ENCODE results near the gene NRTN. TPM values are rescaled to one million over a fixed set of nuclear protein-coding genes. Genes with fewer than 3 reads are reported as not detected.

Gene NRTN
- total RNA-seq, 4 donors from 2014 or later: 0.82 to 3.8 (median 1.5) TPM

DNA sequence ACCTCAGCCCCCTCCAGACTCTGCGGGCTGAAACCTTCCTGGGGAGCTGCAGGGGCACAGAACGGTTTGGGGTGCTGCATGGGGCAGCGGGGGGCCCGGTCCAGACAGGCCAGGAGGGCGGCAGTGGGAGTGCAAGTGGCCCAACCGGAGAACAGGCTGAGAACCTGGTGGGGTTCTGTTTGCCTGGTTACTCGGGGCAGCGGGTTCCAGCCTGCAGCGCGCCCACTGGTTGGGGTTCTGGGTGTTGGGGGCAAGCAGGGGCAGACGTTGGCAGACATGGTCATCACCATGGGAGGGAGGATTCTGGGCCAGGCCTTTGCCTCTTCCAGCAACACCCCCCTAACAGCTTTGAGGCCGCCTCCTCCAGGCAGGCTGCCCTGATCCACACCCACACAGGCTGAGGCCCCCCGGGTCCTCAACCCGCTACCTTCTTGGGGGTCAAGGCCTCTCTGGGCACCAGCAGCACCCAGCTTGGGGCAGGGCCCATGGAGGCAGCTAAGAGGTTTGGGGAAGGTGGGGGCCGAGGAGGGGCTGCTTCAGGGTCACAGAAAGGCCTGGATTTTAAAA lies 20.2 kb upstream of the NRTN start, which contains the start of gene PRR22:
Gene PRR22 (minus strand): TSS at position 166 of the 567 bp plus-strand sequence. CDS start 86 bp downstream, at position 80.
- in situ Hi-C loops (cut with MboI; ENCODE audit: low pct_ligation_motif_present in 1 of 4, low pct_unique_long_range_greater_than_20kb in 1 of 4, low sequenced_read_pairs in 3 of 4) (no loop called here), intact Hi-C loops (cut with DNase I; ENCODE audit: low total_unique reads) (no loop called here)
- H3K27ac ChIP-seq: no peak within 1 kb of the TSS
- 95 to 100% methylated on average over 3 to 12 of the region's 15 CpGs for WGBS, 2 donors (ENCODE audit: low coverage in 1 of 2)
- TF ChIP-seq POLR2A (IDR thresholded peaks at IDR 0.05): no peak
- TF ChIP-seq, protein P1, sequence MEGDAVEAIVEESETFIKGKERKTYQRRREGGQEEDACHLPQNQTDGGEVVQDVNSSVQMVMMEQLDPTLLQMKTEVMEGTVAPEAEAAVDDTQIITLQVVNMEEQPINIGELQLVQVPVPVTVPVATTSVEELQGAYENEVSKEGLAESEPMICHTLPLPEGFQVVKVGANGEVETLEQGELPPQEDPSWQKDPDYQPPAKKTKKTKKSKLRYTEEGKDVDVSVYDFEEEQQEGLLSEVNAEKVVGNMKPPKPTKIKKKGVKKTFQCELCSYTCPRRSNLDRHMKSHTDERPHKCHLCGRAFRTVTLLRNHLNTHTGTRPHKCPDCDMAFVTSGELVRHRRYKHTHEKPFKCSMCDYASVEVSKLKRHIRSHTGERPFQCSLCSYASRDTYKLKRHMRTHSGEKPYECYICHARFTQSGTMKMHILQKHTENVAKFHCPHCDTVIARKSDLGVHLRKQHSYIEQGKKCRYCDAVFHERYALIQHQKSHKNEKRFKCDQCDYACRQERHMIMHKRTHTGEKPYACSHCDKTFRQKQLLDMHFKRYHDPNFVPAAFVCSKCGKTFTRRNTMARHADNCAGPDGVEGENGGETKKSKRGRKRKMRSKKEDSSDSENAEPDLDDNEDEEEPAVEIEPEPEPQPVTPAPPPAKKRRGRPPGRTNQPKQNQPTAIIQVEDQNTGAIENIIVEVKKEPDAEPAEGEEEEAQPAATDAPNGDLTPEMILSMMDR (IDR thresholded peaks at IDR 0.05): no peak
- TF ChIP-seq EP300 (IDR thresholded peaks at IDR 0.05; ENCODE audit: low read depth): no peak
- TF ChIP-seq POLR2AphosphoS5 (IDR thresholded peaks at IDR 0.05): no peak
- no peaks in the 10 kb centered on the region for H3K27me3 ChIP-seq
- peaks cover 0 to 43% (median 20%) of the 10 kb centered on the region in 4 donors for H3K36me3 ChIP-seq
- H3K4me3 ChIP-seq: no peak within 1 kb of the TSS
- no peaks in the 10 kb centered on the region for H3K9me3 ChIP-seq
- no peaks in the 10 kb centered on the region for H3K4me1 ChIP-seq
- no peak for DNase-seq

DNA sequence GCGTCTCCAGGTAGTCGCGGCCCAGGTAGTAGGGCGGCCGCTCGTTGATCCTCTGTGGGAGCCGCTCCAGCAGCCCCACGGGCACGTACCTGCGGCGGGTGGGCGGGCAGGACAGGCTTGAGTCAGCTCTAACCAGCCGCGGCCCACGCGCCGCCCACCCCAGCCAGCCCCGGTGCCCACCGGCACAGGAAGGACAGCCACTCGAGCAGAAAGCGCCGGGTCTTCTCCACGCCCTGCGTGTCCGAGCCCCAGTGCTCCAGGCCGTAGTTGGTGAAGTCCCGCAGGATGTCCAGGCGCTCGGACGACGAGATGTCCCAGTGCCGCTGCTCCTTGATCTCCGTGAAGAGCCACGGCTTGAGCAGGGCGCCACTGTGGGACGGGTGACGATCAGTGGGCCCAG lies 19.4 kb upstream of the NRTN start:
- WGBS, 2 donors (ENCODE audit: low coverage in 1 of 2): 100% methylated on average over 3 of the region's 37 CpGs; no CpG with 5 or more reads in 1 of the 2 donors

DNA sequence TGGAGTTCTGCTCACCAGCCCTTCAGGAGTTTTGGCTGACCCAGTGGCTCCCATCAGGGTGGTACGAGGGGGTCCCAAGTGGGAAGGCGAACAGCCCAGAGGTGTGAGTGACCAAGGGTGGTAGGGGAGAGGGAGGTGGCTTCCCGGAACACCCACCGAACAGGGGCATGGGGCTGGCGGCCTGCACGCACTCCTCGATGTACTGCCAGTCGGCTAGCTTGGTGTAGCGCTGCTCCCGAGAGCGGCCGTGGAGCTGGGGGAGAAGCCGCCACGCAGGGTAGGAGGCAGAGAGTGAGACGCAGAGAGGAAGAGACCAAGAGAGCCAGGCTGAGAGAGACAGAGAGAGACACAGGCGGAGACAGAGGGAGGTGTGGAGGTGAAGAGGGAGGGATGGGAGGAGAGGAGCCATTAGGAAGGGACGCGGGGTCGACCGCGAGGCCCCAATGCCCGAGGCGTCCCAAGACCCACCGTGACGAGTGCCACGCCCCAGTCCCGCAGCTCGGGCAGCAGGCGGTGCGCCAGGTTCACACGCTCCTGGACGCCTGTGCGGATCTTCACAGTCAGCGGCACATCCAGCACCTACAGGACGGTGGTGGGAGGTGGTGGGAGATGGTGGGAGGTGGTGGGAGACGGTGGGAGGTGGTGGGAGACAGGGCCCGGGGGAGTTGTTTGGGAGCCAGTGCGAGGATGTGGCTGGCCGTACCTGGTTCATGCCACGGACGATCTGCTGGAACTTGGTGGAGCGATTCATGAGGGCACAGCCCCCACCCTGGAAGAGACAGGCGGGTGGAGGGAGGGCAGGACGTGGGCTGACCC lies 18.1 kb upstream of the NRTN start:
- H3K36me3 ChIP-seq: peaks cover 0 to 47% (median 20%) of the 10 kb centered on the region in 4 donors

More for the DNA sequence above, 19.4 kb upstream of the NRTN start:
- Histone ChIP-seq H3K4me3 (no peak overlapping the region), H3K27me3 (no peaks in the 10 kb centered on the region), H3K27ac (no peak overlapping the region), H3K9me3 (no peaks in the 10 kb centered on the region), H3K36me3 (peaks cover 0 to 47% (median 20%) of the 10 kb centered on the region in 4 donors), H3K4me1 (peaks cover 0 to 7% (median 6%) of the 10 kb centered on the region in 4 donors)
- no peak for DNase-seq
- intact Hi-C loops (cut with DNase I; ENCODE audit: low total_unique reads): no loop called here
- in situ Hi-C loops (cut with MboI; ENCODE audit: low pct_ligation_motif_present in 1 of 4, low pct_unique_long_range_greater_than_20kb in 1 of 4, low sequenced_read_pairs in 3 of 4): no loop called here
- TF ChIP-seq POLR2AphosphoS5 (IDR thresholded peaks at IDR 0.05) (no peak), POLR2A (IDR thresholded peaks at IDR 0.05) (no peak), EP300 (IDR thresholded peaks at IDR 0.05; ENCODE audit: low read depth) (no peak)
- TF ChIP-seq, protein P1 (IDR thresholded peaks at IDR 0.05): no peak

DNA sequence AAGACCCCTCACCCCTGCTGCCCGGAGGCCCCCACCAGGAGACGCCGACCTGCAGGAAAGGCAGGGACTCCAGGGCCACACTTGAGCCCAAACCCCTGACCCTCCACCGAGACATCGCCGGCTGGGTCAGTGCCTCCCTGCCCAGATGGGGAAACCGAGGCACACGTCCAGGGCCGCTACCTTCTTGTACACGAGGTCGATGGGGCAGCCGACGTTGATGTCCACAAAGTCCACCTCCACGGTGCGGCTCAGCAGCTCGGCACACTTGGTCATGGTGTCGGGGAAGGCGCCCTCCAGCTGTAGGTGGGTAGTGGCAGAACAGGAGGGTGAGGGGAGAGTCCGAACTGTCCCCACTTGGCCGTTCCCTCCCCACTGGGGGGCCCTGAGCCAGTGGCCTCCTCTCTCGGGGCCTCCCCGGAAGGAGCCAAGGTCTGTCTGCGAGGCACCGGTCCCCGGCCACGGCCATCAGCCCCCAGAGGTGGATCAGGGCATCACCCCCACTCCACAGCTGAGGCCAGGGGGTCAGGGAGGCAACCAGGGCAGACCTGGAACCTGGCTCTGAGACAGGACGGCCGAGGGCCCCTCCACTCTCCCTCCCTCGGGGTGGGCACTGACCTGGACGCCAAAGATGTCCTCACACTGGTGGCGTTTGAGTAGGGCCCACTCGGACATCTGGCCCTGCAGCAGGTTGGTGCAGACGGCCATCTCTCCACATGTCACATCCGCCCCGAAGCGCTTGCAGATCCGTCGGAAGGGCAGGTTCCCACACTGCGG lies 17.3 kb upstream of the NRTN start:
- H3K36me3 ChIP-seq: peaks cover 0 to 47% (median 20%) of the 10 kb centered on the region in 4 donors

More for the DNA sequence above, 18.1 kb upstream of the NRTN start:
- no peak overlapping the region for H3K4me3 ChIP-seq
- no peak for DNase-seq
- no peaks in the 10 kb centered on the region for H3K9me3 ChIP-seq
- no peak for TF ChIP-seq EP300 (IDR thresholded peaks at IDR 0.05; ENCODE audit: low read depth)
- TF ChIP-seq POLR2AphosphoS5 (IDR thresholded peaks at IDR 0.05): no peak
- intact Hi-C loops (cut with DNase I; ENCODE audit: low total_unique reads): no loop called here
- H3K27ac ChIP-seq: no peak overlapping the region
- WGBS, 2 donors (ENCODE audit: low coverage in 1 of 2): 94% methylated on average over 42 of the region's 44 CpGs; no CpG with 5 or more reads in 1 of the 2 donors
- in situ Hi-C loops (cut with MboI; ENCODE audit: low pct_ligation_motif_present in 1 of 4, low pct_unique_long_range_greater_than_20kb in 1 of 4, low sequenced_read_pairs in 3 of 4): no loop called here
- no peaks in the 10 kb centered on the region for H3K27me3 ChIP-seq
- H3K4me1 ChIP-seq: peaks cover 0 to 7% (median 6%) of the 10 kb centered on the region in 4 donors

More for the DNA sequence above, 17.3 kb upstream of the NRTN start:
- no peak for DNase-seq
- peaks cover 0 to 7% (median 6%) of the 10 kb centered on the region in 4 donors for H3K4me1 ChIP-seq
- 92% methylated on average over 26 of the region's 39 CpGs; no CpG with 5 or more reads in 1 of the 2 donors for WGBS, 2 donors (ENCODE audit: low coverage in 1 of 2)
- H3K27ac ChIP-seq: no peak overlapping the region
- H3K9me3 ChIP-seq: no peaks in the 10 kb centered on the region
- TF ChIP-seq, protein P1 (IDR thresholded peaks at IDR 0.05): no peak
- TF ChIP-seq POLR2AphosphoS5 (IDR thresholded peaks at IDR 0.05) (no peak), EP300 (IDR thresholded peaks at IDR 0.05; ENCODE audit: low read depth) (no peak), POLR2A (IDR thresholded peaks at IDR 0.05) (no peak)
- intact Hi-C loops (cut with DNase I; ENCODE audit: low total_unique reads): no loop called here
- no peaks in the 10 kb centered on the region for H3K27me3 ChIP-seq
- H3K4me3 ChIP-seq: no peak overlapping the region
- in situ Hi-C loops (cut with MboI; ENCODE audit: low pct_ligation_motif_present in 1 of 4, low pct_unique_long_range_greater_than_20kb in 1 of 4, low sequenced_read_pairs in 3 of 4): no loop called here

Measured in transverse colon (tissue), 4 donors.